Urothelium cell line (cell line): ENCODE measurements around the gene ACOX3.

Experiments used
- DNase-seq: peaks from one replicate; pipeline ENCODE4 v3.0.0; 2011; ENCODE audit warnings: low spot score, mixed read lengths
- FAIRE-seq: peaks from 2 replicates; lab custom pipeline; 2011; peaks lifted over from hg19 to GRCh38; lab: Jason Lieb, UNC

ACOX3 gene

DNA sequence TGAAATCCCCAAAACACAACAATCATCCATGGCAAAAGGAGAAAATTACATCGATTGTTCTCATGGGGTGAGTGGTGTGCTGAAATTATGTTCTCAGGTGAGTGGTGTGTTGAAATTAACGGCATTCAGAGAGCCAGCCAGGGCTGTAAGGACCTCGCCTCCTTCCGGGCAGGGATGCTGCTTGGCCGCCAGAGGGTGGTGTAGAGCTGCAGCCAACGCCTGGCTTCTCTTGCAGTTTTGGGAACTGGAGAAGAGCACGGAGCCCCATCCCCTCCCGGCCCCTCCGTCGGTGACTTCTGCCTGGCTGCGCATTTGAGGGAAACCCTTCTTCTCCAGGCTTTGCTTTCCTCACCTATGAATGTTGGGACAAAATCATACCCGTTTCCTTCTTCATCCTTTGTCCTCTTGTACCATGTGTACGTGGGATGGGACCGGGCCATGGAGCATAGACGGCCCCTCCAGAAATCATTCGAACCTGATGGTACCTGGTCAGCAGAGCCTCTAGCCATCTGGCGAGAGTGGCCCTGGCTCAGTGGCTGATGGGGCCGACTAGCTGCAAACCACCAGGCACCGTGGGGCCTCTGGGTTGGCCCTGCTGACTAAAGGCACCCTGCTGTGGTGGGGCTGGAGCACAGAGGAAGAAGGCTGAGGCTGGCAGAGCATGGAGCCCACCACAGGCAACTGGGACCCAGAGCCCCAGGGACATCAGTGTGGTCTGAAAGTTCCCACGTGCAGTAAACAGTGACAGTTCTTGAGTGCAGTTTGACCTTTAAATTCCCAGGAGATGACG, 28.4 kb upstream of the ACOX3 start:
- DNase-seq (peak; percentile 64), FAIRE-seq (no peak)

DNA sequence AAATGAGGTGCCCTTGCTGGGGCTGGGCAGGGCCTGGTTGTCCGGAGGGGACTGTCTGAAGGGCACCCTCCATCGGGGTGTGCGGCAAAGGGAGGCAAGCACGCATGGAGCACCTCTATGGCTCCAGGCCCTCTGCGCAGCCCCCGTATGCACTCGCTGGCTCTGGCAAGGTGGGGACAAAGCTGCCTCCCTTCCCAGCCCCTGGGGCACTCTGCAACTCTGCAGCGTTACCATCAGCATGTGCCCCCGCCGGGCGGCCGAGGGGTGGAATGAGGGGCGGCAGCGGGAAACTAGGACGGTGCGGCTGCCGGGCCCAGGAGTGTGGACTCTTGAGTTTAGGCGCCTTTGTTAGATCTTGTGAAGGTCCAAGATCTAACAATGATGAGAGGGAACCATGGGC, 26.5 kb upstream of the ACOX3 start:
- no peak for FAIRE-seq

DNA sequence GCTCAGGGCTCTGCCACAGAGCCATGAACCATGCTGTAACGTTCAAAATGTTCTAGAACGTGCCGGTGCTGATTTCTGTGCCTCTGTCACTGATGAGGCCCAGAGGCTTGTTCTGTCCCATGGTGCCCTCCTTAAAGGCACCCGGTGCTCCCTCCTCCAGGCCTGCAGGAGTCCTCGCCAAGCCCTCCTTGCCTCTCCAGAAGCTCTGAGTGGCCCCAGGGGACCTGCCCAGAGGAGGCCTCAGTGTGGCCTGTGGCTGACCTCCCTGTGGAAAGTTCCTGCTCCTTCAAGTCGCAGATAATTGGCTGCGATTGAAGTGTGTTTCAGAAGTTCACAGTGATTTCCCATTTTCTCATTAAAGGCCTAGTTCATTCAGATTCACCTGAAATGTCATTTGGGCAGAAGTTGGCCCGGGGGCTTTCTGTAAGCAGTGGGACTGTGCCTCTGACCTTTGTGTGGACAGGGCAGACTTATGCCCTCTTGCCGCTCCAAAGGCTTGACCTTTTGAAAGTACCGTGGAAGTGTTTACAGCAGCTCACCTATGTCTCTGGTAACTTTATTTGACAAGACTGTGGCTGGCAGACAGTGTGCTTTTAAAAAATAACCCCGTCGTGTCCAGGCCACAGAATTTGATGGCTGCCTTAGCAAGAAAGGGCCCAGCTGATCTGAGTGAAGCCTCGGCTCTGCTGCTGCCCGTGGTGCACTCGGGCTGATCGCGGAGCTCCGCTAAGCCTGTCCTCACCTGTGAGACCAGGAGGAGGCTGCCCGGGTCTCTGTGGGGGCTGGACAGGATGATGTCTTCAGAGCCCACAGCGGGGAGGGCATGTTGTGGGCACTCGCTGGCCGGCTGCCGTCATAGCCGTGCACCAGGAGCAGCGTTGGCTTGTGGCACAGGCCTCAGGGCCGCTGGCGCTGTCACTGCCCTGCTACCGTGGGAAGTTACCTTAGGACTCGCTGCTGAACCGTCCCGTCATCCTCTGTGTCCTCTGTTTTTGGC, 25.4 kb upstream of the ACOX3 start:
- DNase-seq (no peak), FAIRE-seq (no peak)

More for the DNA sequence above, 26.5 kb upstream of the ACOX3 start:
- DNase-seq = no peak

DNA sequence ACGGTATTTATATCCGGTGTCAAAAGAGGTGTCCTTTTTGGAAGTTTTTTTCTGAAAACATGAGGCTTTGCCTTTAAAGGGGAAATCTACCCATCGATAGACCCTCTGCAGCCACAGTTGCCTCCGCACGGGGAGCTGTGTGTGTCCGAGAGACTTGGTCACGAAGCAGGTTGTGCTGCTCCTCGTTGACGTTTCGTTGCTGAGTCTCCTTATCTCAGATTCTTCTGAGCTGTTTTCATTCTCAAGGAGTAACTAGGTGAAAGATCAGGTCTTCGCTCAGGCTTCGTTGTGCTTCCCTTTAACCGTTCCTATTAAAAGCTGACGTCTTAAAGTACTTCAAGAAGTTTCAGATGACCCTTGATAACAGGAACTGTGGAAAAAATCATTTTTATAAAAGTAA, 23.9 kb upstream of the ACOX3 start:
- FAIRE-seq = no peak
- DNase-seq = no peak

DNA sequence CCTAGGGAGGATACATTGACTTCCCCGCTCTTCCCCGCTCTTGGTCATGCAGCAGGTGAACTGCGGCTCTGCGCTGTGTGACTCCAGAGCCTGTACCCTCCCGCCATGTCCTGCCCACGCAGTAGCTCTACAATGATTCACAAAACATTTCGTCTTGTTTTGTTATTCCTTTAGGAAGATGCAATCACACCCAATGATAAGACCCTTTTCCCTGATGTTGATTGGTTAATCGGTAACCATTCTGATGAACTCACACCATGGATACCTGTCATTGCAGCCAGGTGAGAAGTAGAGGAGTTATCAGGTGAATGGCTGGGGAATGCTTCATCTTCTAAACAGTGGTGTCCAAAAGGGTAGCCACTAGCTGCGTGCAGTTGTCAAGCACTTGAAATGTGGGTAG, 23.3 kb upstream of the ACOX3 start:
- FAIRE-seq (no peak), DNase-seq (no peak)

DNA sequence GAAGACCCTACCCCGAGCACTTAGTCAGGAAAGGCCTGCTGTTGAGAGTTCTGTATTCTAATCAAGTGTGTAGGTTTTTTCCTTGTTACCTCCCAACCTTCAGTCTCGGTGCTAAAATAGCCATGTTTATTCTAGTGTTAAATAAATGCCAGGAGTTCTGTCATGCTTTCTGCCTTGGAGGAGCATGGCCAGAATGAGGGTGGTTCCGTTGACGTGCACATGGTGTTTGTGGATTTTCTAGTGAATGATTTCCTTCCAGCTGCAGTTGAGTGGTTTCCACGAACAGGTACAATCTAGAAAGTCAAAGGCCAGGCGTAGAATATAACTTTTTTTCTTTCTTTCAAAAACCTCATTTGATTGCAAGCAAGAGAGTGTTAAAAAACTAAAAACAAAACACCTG, 21.1 kb upstream of the ACOX3 start:
- no peak for FAIRE-seq
- no peak for DNase-seq

DNA sequence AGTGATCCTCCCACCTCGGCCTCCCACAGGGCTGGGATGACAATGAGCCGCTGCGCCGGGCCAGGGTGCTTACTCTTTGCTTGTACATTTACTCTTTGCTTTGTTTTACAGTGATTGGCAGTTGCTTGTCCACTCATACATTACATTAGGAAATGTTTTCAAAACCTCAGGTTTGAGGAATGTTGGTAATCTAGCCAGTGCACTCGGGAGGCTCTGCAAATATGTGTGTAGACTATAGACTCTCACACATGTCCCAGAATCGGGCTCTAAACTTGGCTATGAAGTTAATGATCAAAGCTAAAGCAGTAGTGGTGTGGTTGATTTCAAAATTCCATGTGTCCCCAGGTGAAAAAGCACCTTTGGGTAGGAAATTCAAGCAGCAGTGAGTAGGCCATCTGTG, 20.6 kb upstream of the ACOX3 start:
- DNase-seq (no peak), FAIRE-seq (no peak)

DNA sequence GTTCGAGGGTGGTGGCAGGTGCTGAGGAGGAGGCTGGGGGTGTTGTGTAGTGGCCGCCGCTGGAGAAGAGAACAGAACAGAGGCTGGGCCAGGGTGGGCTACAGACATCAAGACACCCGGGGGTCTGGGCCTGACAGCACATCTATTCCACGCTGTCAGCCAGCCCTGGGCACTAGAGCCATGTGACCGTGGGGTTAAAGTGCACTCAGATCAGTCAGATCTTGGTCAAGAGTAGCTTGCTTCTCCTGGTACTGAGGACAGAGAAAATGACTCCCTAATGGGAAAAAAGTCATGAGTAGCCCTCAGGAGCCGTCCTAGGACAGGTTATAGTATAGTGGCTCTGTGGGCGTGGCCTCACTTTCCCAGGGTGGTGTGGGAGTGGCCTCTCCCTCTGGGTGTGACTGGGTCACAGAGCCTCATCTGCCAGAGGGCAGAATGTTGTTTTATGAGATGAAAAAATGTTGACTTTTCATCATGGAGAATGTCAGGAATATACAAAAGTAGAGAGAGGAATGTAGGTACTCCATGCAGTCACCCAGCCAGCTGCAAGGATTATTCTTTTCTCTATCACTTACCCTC, 19.4 kb upstream of the ACOX3 start:
- FAIRE-seq = no peak

DNA sequence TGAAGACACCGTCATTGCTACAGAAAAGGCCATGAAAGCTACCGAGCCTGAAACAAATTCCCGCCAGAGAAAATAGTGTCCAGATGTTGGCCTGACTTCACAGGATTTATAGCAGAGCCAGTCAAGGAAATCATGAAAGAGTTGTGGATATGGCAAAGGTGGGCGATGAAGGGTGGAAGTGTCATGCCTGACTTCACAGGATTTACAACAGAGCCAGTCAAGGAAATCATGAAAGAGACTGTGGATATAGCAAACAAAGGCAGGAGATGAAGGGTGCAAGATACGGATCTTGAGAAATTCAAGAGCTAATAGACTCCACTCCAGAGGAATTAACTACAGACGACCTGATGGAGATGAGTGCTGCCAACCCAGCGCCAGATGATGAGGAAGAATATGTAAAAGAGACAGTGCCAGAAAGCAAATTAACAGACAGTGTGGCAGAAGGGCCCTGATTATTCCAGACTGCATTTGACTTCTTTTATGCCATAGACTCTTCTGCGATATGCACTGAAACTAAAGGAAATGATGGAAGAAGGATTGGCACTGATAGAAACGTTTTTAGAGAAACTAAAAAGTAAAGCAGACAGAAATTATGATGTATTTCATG, 17.2 kb upstream of the ACOX3 start:
- FAIRE-seq (no peak), DNase-seq (no peak)

More for the DNA sequence above, 19.4 kb upstream of the ACOX3 start:
- DNase-seq = no peak

DNA sequence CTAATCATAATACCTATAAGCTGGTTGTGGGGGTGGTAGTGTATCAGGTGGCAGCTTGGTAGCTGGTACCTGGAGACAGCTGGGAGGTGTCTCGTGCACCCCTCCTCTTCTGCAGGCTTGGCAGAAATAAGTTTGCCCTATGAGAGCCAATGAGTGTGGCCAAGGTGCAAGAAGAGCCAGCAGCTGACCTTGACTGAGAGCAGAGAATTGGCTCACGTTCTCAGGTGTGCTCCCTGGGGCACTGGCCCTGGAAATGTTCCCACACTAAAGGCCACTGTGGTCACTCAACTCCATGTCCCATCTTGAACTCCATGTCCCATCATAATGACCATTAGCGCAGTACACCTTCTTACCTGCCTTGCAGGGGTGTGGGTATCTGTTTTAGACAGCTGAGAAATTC, 13.4 kb upstream of the ACOX3 start:
- no peak for FAIRE-seq
- no peak for DNase-seq

DNA sequence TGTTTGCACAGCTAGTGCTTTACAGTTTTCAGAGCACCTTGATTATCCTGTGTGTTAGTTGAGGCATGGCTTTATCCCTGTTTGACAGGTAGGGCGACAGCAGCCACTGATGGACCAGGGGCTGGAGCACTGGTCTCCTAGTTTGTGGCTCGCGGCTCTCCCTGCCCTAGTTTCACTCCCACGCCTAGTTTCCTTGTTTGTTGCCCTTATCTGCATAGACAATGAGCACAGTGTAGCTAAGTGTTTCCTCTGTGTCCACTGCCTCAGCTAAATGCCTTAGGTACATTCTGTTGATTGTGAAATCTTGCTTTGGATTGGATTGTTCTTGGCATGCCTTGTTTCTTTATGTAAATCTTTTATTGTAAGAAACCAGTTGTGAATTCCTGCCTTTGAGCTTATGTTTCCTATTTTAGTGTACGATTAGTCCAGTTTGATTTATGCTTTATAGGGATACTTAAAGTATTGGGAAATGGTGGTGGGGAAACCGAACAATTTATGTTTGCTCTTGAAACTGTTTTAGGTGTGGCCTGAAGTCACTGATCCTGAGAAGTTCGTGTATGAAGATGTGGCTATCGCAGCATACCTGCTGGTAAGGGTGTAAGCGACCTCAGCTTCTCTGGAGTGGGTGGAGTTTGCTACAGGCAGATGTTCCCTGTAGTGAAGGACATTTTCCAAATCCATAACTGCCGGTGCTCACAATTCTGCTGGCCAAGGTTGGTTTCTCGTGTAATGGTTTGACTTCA, 11.1 kb upstream of the ACOX3 start:
- FAIRE-seq (no peak), DNase-seq (no peak)

DNA sequence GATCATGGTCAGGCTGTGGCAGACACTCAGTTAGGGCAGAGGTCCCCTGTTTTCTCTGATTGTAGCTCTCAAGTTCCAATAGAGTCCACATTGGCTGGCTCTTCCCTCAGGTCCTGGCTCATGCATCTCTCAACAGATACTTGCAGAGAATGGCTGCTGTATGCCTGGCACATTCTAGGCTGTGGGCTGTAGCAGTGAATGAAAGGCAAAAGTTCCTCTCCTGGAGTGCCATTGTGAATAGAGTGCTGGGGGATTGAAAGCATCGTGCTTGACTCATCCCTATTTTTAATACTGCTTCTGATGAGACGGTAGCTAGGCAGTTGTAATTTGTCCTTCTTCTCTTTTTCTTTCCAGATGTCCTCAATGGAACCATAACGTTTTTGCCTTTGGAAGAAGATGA, 5.6 kb upstream of the ACOX3 start:
- no peak for FAIRE-seq
- no peak for DNase-seq

DNA sequence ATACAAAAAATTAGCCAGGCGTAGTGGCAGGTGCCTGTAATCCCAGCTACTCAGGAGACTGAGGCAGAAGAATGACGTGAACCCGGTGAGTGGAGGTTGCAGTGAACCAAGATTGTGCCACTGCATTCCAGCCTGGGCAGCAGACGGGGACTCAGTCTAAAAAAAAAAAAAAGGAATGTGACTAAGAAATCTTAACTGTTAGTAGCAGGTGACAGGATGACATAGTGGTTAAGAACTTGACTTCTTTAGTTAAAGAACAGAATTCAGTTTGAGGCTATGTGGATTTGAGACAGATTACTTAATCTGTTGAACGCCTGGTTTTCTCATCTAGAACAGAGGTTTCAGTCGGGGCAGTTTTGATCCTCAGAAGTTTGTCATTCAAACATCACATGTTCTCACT, 3.3 kb upstream of the ACOX3 start:
- no peak for FAIRE-seq
- no peak for DNase-seq

DNA sequence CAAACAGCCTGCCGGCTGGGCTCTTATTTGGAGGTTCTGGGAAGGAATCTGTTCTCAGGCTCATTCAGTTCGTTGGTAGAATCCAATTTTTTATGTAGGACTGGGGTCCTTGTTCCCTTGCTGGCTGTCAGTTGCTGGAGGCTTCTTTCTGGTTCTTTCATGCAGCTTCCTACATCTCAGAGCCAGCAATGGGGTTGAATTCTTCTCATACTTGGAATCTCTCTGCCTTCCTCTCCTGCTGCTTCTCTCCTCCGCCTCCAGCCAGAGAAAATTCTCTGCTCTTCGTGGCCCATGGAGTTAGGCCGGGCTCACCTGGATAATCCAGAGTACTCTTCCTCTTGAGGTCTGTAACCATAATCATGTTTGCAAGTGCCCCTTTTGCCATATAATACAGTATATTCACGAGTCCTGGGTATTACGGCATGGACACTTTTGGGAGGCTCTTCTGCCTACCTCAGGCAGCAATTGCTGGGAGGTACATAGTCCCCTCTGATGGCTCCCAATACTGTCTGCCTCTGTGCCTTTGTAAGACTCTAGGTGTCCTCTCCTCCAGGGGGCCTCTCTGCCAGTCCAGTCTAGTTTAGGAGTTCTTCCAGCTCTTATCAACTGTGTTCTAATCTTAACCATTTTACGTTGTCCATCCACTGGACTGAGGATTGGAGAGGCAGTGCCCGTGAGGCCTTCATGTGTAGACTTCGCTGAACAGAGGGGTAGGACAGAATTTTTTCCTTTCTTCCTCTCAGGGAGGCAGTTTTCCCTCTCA, 2.3 kb upstream of the ACOX3 start:
- DNase-seq (no peak), FAIRE-seq (no peak)

DNA sequence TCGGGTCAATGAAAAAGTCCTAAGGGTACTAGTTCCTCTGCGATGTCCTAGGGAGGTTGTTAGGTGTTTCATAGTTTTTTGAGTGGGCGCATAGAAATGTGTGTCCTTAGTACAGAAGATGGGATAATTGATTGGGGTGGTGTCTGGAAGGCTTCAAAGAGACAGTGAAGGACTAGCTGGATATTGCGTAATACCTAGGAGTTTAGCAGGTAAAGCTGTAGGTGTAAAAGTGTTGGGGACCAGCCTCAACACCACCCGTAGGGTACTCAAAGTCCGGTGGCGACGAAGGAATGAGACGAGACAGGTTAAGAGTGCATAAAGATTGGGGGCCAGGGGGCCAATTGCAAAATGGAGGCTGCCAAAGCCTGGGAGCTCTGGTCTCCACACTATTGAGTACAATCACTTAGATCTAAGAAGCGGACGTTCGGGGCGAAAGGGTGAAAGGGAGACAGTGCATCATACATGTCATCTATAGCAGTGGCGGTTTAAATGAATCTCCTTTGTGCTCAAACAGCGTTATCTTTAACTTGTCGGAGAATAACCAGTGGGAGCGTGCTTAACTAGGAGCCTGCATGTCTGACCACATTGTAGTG, 1.1 kb upstream of the ACOX3 start:
- DNase-seq (no peak), FAIRE-seq (no peak)

DNA sequence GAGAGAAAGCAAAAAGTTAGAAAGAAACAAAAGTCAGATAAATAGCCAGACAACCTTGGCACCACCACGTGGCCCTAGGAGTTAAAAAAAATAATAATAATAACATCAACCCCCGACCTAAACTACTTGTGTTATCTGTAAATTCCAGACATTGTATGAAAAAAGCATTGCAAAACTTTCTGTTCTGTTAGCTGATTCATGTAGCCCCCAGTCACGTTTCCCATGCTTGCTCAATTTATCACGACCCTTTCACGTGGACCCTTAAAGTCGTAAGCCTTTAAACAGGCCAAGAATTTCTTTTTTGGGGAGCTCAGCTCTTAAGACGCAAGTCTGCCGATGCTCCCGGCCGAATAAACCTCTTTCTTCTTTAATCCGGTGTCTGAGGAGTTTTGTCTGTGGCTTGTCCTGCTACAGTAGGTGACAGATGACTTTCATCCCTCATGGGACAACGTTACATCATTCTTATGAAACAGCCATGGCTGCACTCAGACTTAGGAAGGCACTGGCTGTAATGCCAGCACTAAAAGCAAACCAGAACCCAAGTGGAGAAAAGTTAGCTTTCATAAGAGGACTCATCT, 520 bp downstream of the ACOX3 start:
- DNase-seq = no peak

DNA sequence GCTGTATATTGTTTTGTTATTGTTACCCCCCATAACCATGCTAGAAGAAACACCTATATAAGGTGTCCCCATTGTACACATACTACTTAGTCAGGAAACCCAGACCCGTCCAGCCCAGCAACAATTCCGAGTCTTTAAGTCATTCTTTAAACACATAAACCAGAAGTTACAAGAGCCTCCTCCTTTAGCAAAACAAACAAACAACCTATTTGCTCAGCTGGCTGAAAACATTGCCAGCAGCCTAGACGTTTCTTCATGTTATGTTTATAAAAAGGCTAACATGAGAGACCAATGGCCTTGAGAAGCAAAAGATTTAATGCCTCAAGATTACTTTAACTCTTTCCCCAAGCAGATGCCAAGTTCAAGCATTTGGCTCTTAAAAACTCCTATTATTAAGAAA, 1.4 kb downstream of the ACOX3 start:
- DNase-seq (no peak), FAIRE-seq (no peak)

More for the DNA sequence above, 520 bp downstream of the ACOX3 start:
- FAIRE-seq = no peak

DNA sequence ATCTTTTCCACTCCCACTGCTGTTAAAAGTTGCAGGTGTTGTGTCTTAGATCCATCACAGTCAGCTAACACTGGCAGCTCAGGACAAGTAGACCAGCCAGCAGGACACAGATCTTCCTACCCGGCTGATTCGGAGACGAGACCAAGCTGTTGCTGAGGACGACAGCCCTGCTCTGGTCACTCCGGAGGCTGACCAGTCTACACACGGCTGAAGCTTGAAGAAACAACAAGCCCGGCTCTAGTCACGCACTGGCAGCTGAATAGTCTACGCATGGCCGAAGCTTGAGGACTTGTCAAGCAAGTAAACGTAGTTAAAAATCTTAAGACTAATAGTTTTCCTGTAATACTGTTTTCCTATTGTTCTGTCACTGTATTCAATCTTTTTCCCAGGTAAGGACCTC, 1.8 kb downstream of the ACOX3 start:
- FAIRE-seq (no peak), DNase-seq (no peak)

DNA sequence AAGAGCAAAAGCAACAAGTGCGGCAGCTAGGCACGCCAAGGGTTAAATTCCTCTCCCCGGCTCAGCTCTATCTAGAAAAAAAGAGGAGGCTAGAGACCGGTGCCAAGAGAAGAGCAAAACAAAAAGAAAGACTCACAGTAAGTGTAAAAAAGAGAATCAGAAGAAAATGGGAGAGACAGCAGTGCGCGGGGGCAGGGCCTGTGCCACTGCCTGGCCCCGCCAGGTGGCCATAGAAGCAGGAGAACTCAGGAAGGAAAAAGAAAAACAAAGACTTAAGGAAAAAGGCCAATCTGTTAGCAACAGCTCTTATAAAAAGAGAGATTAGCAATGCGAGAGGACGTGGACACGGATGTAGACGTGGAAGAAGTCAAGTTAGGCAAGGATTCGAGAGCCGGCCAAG, 3.2 kb downstream of the ACOX3 start:
- FAIRE-seq = no peak
- DNase-seq = no peak
